Measurements from ENCODE around the gene HMCN2. TPM values are rescaled to one million over a fixed set of nuclear protein-coding genes. Genes with fewer than 3 reads are reported as not detected.

HMCN2 gene
- total RNA-seq, 4 donors from 2014 or later, result 9.6 to 21.1 (median 15.5) TPM

- peaks cover 9% of the 10 kb centered on the region for H3K27me3 ChIP-seq
- 93% methylated on average over 3 of the region's 6 CpGs; no CpG with 5 or more reads in 1 of the 2 donors for WGBS, 2 donors (ENCODE audit: low coverage in 1 of 2)
- no peak overlapping the region for H3K4me3 ChIP-seq
- no peak for ATAC-seq
- H3K4me1 ChIP-seq, result peaks cover 0 to 4% (median 4%) of the 10 kb centered on the region in 3 donors
- H3K9me3 ChIP-seq, result peaks cover 0 to 17% (median 0%) of the 10 kb centered on the region in 3 donors
- no peak for TF ChIP-seq POLR2AphosphoS5 (IDR thresholded peaks at IDR 0.05)
- TF ChIP-seq EP300 (IDR thresholded peaks at IDR 0.05), result no peak
- TF ChIP-seq CTCF (IDR thresholded peaks at IDR 0.05), result no peak
- TF ChIP-seq POLR2A (IDR thresholded peaks at IDR 0.05), result no peak
- no peak overlapping the region for H3K27ac ChIP-seq
- no peaks in the 10 kb centered on the region for H3K36me3 ChIP-seq
Observed at GRCh38 chr9:130438382-130438981, 172.9 kb downstream of the HMCN2 start.

GRCh38 chr9:130441031-130441430, 175.5 kb downstream of the HMCN2 start:
- ATAC-seq, result no peak
- no peaks in the 10 kb centered on the region for H3K36me3 ChIP-seq
- H3K9me3 ChIP-seq, result peaks cover 0 to 17% (median 0%) of the 10 kb centered on the region in 3 donors
- H3K27ac ChIP-seq, result no peak overlapping the region
- no peak for TF ChIP-seq EP300 (IDR thresholded peaks at IDR 0.05)
- no peak for TF ChIP-seq POLR2A (IDR thresholded peaks at IDR 0.05)
- no peak for TF ChIP-seq CTCF (IDR thresholded peaks at IDR 0.05)
- no peak for TF ChIP-seq POLR2AphosphoS5 (IDR thresholded peaks at IDR 0.05)
- peaks cover 12% of the 10 kb centered on the region for H3K27me3 ChIP-seq
- WGBS, 2 donors (ENCODE audit: low coverage in 1 of 2), result 100% methylated on average over 1 of the region's 1 CpG; no CpG with 5 or more reads in 1 of the 2 donors
- no peak overlapping the region for H3K4me3 ChIP-seq
- H3K4me1 ChIP-seq, result peaks cover 0 to 23% (median 12%) of the 10 kb centered on the region in 3 donors

GRCh38 chr9:130442746-130443455, 177.3 kb downstream of the HMCN2 start:
- Histone ChIP-seq H3K4me3 (no peak overlapping the region), H3K27ac (no peak overlapping the region), H3K36me3 (no peaks in the 10 kb centered on the region), H3K9me3 (peaks cover 0 to 17% (median 0%) of the 10 kb centered on the region in 3 donors), H3K27me3 (peaks cover 12% of the 10 kb centered on the region), H3K4me1 (peaks cover 4 to 42% (median 31%) of the 10 kb centered on the region in 3 donors)
- ATAC-seq, result no peak
- no peak for TF ChIP-seq EP300 (IDR thresholded peaks at IDR 0.05)
- TF ChIP-seq POLR2AphosphoS5 (IDR thresholded peaks at IDR 0.05), result no peak
- no peak for TF ChIP-seq CTCF (IDR thresholded peaks at IDR 0.05)
- WGBS, 2 donors (ENCODE audit: low coverage in 1 of 2), result 33 to 80% methylated on average over 1 of the region's 9 CpGs

GRCh38 chr9:130443456-130443801, 177.9 kb downstream of the HMCN2 start:
- Histone ChIP-seq H3K4me3 (no peak overlapping the region), H3K27ac (no peak overlapping the region), H3K36me3 (no peaks in the 10 kb centered on the region), H3K27me3 (peaks cover 12% of the 10 kb centered on the region), H3K9me3 (peaks cover 0 to 17% (median 0%) of the 10 kb centered on the region in 3 donors), H3K4me1 (peaks cover 4 to 47% (median 31%) of the 10 kb centered on the region in 3 donors)
- WGBS, 2 donors (ENCODE audit: low coverage in 1 of 2), result 86% methylated on average over 2 of the region's 6 CpGs; no CpG with 5 or more reads in 1 of the 2 donors
- no peak for TF ChIP-seq POLR2A (IDR thresholded peaks at IDR 0.05)
- no peak for TF ChIP-seq POLR2AphosphoS5 (IDR thresholded peaks at IDR 0.05)
- TF ChIP-seq EP300 (IDR thresholded peaks at IDR 0.05), result no peak
- no peak for TF ChIP-seq CTCF (IDR thresholded peaks at IDR 0.05)
- ATAC-seq, result no peak
